Stomach (tissue), 4 donors: ENCODE results near the gene BMP6.

Source experiments
- CTCF ChIP-seq, 7 experiments: fragments of 450-650 bp in 4 of 7; fragments of 200-600 bp in 3 of 7; sonication (generic) in 3 of 7; IDR thresholded peaks; one replicate each; pipeline ENCODE4 v1.5.1; 2016 to 2019; ENCODE audit warnings: antibody characterized with exemption in 7 of 7, control low read depth in 2 of 7, mild to moderate bottlenecking in 1 of 7
- POLR2A ChIP-seq, 4 donors: fragments of 450-650 bp; IDR thresholded peaks; one replicate each; pipeline ENCODE4 v1.6.1; 2016; ENCODE audit warnings: antibody characterized with exemption in 4 of 4, control low read depth in 2 of 4, mild to moderate bottlenecking in 1 of 4, moderate library complexity in 1 of 4

DNA sequence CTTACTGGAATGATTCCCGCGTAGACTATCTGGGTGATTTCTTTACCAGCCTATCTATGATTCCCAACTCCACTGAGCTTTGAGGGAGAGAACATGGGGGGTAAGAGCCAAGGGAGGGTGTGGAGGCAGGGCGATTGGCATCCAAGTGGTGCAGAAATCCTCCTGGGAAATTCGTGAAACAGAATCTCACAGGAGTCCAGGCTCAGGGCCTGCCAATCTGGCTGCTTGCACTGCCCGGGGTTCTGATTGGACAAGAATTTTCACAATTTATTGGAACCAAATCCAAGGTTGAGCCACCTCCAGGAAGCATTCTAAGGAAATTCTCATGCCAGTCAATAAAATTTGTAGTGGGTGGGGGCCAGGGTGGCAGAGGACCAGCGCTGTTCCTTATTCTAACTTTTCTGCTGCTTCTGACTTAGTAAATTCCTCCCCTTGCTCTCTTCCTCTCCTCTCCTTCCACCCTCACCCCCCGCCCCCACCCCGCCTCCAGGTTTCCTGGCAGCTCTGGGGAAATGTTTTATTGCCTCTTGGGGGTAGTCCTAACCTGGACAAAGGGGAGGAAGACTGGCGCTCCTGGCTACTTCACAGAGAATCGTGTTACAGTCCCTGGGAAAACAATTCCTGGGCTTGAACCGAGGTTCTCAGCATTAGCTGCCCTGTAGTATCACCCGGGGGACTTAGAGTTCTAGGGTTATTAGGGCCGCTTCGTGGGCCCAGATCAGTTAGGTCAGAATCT is 3.1 kb downstream of the BMP6 start:
- TF ChIP-seq CTCF (IDR thresholded peaks at IDR 0.05) (no peak), POLR2A (IDR thresholded peaks at IDR 0.05) (no peak)
